HG03159 (cell line): ENCODE measurements around the gene USP35.
"Not testable (repeated sequence)": the region's sequence is repeated elsewhere in the genome, so short reads cannot be mapped to it uniquely, and the experiment has no call there.

Experiments
- ATAC-seq: cut with Tn5 transposase; IDR thresholded peaks from one replicate; pipeline ENCODE4 v1.9.1; 2021; ENCODE audit warnings: mild to moderate bottlenecking, moderate library complexity; ENCODE audit not compliant: unreplicated experiment

USP35 gene

DNA sequence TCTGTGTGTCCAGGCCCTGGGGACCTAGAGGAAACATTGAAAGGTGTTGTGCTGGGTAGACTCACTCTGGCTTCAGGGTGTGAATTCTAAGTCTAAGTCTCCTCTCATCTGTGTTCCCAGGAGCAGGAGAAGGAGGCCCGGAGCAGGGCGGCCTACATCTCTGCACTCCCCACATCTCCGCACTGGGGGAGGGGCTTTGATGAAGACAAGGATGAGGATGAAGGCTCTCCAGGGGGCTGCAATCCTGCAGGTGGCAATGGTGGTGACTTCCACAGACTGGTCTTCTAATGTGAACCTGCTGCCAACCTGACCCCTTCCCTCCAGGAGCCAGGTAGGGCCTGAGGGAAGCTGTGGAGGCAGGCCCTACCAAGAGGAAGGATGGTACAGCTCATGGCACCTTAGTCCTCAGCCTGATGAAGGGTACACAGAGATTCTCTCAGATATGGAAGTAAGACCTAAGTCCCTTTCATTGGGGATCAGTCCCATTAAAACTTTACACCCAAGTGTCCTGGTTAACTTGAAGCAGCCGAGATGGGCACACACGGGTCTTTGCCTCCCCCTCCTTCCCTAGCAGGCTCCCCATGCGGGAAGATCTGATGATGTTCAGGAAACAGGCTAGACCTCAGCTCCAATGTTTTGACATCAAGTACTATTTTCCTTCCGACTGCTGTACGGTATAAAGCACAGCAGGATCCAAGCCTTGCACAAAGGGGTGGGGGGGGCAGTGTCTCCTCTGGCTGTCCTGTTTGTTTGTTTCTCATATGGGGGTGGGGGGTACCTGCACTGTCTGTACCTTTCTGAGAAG is 25.0 kb downstream of the USP35 start:
- no peak for ATAC-seq

GRCh38 chr11:78214331-78215194 is 25.8 kb downstream of the USP35 start:
- ATAC-seq: no peak

- no peak for ATAC-seq
These were observed 27.3 kb downstream of the USP35 start for GRCh38 chr11:78216021-78216420.

DNA sequence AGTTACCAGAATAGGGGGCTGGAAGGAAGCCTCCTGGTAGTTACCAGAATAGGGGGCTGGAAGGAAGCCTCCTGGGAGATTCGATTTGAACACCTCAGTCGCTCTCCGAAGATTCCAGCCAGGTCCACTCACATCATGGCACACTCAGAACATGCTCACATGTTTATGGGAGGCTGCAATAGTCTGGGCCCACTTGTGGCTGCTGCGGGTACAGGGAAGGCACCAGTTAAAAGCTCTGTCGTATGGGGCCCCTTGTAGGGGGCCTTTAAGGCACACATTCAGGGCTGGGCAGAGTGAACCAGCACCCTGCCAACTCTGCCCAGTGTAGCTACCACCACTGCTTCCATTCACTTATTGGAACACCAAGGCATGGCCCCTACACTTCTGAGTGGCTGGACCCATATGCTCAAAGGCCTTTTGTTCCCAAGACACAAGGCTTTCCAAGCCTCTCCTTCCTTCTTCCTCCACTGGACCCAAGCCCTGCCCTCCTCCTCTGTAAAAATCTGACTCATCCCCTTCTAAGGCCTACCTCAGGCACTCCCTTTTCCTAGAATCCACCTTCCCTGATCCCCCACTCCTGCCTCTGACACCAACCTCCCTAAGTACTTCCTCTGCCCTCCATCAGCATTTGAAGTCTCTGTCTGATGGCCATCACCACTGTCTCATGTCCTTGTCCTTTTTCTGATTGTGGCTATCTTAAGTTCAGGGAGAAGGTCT is 28.0 kb downstream of the USP35 start:
- no peak for ATAC-seq

GRCh38 chr11:78217650-78218541 is 29.2 kb downstream of the USP35 start:
- ATAC-seq: no peak

GRCh38 chr11:78218707-78219492 is 30.2 kb downstream of the USP35 start:
- no peak for ATAC-seq

DNA sequence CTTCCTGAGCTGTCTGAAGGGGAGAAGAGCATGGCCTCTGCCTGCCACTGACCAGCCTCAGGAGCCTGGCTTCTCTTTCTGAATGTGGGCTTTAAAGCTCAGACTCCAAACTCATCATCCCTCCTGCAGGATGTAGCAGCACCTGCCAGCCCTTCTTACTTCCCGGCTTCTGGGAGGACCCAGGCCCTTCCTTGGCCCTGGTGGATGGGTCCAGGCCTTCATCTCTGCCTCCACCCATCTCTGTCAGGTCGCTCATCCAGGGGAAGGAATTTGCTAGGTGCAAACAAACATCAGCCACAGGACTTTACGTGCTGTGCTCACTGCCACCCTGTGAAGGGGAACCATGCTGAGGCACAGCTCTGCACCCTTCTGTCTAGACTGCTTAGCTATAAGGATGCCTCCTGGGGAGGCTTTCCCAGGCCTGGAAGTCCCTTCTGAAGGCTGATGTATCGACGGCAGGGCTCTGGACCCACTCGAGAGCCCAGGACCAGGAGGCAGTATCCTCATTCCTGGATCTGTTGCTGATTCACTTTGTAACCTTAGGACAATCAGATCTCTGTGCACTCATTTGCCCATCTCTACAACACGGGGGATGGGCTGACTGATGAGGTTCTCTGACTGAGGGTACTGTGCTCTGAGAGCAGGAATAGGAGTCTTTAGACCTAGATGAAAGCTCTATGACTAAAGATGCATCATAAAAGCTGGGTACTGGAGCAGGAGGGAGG is 30.9 kb downstream of the USP35 start:
- no peak for ATAC-seq

- no peak for ATAC-seq
These were observed 31.8 kb downstream of the USP35 start for GRCh38 chr11:78220218-78221157.

- ATAC-seq: no peak
These were observed 32.9 kb downstream of the USP35 start for GRCh38 chr11:78221396-78222315.

DNA sequence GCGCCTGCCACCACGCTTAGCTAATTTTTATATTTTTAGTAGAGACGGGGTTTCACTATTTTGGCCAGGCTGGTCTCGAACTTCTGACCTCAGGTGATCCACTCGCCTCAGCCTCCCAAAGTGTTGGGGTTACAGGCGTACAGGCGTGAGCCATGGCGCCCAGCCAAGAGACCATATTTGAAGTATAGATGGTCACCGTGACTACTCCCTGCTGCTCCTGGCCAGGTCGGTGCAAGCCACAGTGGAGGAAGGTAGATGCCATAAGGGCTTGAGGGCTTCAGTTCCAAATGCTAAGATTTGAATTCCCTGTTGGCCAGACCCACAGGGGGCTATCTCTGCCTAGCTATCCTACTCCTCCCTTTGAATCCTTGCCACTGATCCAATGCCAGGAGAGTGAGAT is 34.0 kb downstream of the USP35 start:
- ATAC-seq: not testable (repeated sequence)

DNA sequence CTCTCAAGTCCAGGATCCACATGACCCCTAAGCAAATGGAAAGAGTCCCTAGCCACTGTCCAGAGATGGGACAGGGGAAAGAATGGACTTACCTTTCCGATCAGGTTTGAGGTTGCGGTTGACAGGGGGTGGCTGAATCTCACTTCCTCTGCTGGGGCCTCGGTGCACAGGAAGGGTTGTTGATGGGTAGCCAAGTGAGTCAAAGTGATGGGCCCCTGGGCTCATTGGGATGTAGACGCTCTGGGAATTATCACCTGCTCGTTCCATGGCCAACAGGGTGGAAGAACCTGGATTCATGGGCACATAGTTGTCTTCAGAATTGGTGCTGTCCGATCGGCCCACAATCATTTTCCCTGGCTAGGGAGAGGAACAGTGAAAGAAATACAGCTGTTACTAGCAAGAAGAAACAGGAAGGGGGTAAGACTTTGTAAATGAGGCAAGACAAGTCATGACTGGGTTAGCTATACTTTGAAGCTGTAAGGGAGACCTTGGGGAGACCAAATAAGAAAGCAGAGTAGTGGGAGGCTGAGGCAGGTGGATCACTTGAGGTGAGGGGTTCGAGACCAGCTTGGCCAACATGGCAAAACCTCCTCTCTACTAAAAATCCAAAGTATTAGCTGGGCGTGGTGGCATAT is 34.7 kb downstream of the USP35 start:
- peak; percentile 73 for ATAC-seq

DNA sequence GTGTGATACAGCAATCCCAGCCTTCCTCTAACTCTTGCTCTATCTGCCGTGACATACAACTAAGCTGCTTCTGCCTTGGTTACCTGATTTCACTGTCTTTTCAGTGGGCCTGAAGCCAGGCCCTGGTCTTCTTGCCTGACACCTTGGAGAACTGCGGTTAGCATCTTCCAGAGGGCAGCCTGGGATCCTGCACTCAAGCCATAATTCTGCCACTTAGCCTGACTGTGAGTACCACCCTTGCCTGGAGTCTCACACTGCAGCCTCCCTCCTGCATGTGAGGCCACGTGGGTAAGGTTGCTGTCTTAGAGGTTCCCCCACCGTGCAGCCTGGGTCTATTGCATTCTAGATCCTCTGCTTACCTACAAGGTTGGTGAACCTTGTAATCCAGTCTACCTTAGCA is 35.8 kb downstream of the USP35 start:
- no peak for ATAC-seq

- ATAC-seq: no peak
These were observed 36.2 kb downstream of the USP35 start for GRCh38 chr11:78224906-78225420.

GRCh38 chr11:78226684-78227680 is 38.3 kb downstream of the USP35 start:
- no peak for ATAC-seq

GRCh38 chr11:78227921-78228320 is 39.2 kb downstream of the USP35 start:
- ATAC-seq: peak; percentile 51
